Measurements from ENCODE around the gene PDGFRB.

PDGFRB gene

DNA sequence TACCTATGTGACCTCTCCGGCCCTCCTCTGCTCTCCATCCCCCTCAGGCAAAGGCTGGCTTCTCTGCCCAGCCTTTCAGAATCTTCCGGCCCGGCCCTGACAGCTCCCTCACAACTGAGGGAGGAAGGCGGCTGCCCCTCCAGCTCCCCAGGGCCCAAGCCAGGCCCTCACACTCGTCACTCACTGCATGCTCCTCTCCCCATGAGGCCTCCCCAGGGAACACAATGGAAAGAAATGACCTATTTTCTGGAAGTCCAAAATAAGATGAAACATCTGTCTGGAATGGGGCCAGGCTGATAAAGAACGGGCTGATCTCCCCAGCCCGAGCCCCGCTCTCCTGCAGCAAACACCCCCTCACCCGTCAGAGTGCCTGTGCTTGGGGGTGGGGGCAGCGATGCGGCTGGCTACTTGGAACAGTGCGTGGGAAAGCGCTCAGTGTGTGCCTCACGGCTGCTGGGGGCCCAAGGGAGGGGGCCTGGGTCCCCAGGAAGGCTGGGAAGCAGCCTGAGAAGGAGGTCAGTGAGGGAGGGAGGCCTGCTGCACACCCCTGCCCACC lies 11.3 kb downstream of the PDGFRB start:
- no peak for DNase-seq (ENCODE audit: low read depth)

DNA sequence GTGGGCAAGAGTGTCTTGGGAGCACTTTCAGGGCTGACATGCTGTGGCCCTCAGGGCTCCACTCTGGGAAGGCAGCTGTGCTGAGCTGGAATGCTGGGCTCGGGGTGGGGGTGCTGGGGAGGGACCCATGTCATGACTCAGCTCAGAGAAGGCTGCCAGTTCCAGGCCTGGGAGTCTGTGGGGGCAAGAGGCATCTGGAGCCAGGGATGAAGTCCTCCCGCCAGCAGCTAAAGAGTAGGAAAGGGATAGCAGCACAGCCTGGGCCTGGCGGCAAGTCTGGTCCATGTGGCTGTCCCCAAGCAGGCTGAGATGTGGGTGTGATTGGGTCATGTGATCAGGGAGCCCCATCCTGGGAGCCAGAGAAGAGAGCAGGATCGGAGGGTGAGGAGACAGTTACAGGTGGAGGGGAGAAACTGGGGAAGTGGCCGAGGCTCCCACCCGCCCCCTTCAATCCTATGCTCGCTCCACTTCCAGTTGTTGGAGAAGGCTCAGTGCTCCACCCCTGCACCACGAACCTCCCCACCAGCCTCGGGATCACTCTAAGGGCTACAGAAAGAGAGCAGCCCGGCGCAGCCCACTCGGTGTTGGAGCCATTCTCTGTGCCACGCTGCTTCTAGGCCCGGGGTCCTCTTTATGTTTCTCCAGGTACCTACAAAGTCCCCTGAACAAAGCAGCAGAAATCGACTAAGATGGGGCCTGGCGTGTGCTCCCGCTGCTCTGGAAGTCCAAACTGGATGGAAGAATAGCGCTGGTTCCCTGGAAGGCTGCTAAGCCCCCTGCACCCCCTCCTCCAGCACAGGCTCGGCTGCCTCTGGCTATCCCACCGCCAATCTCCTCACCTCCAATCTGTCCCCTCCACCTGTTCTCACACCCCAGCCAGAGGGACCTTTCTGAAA lies 12.0 kb downstream of the PDGFRB start:
- peak; percentile 79 for DNase-seq (ENCODE audit: low read depth)

DNA sequence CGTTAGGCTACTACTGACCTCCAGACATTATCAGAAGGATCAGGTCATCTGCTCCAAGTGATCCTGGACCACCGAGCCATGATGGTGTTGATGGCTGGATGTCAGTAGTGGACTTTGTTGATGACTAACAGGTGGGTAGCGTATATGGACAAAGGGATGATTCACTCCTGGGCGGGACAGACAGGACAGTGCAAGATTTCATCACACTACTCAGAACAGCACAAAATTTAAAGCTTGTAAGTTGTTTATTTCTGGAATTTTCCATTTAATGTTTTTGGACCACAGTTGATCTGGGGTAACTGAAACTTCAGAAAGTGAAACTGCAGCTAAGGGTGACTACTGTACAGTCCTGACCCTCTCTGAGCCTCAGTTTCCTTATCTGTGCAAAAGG lies 12.7 kb downstream of the PDGFRB start:
- no peak for DNase-seq (ENCODE audit: low read depth)

- DNase-seq (ENCODE audit: low read depth), result no peak
Measured at GRCh38 chr5:150142185-150142958, 13.3 kb downstream of the PDGFRB start.

DNA sequence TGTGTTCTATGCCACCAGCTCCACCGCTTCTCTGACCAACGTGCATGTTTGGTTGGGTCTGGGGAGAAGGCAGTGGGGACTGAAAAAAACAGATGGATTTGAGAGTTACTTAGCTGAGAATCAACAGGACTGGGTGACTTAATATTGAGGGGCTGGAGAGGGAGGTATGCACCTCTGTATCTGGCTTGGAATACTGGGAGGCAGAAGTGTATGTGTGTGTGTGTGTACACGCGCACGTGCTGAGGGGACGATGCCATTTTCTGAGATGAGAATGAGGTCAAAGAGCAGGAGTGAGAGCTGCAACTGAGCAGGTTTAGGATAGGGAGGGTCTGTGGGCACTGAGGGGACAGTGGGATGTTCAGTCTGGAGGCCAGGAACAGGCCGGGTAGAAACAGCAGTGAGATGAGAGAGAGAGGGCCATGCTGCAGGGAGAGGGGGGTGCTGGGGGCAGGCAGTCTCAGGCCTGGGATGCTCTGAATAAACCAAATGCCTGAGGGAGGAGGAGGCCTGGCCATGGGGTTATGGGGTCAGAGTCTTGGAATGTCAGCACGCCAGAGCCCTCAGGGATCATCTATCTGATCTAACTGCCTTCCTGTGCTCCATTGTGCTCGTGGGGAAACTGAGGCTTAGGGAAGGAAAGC lies 14.0 kb downstream of the PDGFRB start:
- DNase-seq (ENCODE audit: low read depth), result no peak

DNA sequence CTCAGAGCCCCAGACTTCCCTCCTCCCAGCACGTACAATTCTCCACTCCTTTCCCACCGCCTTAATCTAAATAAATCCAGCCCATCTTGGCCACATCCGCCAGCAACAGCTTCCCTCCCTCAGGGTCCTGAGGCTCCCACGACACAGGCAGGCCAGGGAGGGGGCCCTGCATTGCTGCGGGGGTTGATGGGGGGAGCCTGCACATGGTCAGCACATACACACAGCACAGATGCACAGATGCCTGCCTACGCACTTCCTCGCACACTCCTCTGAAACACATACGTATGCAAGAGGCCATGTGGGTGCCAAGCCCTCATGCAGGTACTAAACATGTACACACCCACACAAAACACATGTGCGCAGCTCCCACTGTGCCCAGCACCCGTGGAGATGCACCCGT lies 14.8 kb downstream of the PDGFRB start:
- no peak for DNase-seq (ENCODE audit: low read depth)

GRCh38 chr5:150139334-150139733 lies 16.3 kb downstream of the PDGFRB start:
- DNase-seq (ENCODE audit: low read depth), result no peak

DNA sequence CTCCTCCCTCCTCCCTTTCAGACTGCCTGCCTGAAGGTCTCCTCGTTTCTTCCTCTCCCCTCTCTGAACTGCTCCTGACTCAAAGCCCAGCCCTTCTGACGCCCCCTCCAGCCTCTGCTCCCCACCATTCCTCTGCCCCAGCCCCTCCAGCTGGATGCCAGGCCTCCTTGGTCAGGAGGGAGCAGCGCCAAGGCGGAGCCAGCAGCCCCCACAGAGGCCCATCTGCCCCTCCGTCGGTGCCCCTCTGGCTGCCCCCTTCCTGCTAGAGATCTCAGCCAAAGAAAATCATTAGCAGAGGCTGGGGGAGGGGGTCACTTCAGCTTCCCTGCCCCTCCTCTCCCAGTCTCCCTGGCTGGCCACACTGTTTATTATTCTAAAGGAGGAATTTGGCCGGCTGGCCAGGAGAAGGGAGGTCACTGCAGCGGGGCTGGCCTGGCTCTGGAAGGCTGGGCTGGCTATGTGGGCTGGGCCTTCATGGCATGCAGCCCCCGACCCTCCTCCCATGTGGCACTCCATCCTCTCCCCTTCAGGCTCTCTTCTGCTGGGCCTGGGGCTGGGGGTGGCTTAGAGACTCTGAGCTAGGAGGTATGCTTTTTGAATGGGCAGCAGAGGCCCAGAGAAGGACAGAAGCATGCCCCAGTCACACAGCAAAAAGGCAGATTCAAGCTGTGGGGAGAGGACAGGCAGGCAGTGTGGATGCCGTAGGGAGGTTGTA lies 16.9 kb downstream of the PDGFRB start:
- DNase-seq (ENCODE audit: low read depth), result no peak

DNA sequence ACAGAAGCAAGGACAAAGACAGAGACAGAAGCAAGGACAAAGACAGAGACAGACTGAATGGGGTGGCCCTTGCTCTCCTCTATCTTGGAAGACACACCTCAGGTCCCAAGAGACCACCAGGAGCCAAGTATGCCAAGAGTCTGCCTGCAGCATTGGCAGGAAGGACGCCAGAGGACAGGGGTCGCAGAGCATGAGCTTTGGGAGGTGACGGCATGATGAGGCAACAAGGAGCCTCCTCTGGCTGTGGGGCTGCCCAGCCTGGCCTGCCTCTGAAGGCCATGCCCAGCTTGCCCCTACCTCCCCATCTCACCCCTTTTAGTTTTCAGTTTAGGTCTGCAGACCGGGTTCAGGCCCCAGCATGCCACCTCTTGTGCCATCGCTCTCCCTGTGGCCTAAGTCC lies 17.6 kb downstream of the PDGFRB start:
- no peak for DNase-seq (ENCODE audit: low read depth)

DNA sequence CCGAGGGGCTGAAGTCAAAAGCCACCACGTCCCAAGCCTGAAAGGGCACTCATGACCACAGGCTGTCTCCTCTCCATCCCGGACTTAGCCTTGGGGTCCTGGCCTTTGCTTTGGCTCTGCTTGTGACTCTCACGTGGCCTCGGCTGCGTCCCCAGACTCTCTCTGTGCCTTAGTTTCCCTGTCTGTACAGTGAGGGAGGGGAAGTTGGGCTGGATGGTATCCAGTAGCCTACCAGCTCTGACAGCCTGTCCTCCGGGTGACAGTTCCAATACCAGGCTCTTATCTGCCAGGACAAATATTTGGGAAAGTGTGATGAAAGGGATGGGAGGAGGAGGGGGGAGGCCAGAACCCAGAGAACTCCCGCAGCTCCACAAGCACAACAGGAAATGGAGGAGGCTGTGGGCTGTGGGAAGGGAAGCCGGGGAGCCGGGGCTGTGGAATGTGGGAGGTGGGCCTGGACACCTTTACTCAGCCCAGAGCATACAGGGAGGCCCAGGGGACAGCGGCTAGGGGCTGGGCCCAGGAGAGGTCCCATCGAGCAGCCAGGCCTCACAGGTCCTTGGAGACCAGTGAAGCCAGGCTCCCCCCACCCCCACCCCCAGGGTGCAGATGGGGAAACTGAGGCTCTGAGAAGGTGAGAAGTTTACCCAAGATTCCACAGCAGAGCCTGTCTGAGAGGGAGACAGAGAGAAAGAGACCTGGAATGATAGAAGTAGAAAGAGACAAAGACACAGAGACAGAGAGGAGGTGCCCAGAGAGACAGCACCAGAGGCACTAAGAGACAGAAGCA lies 18.3 kb downstream of the PDGFRB start:
- no peak for DNase-seq (ENCODE audit: low read depth)

DNA sequence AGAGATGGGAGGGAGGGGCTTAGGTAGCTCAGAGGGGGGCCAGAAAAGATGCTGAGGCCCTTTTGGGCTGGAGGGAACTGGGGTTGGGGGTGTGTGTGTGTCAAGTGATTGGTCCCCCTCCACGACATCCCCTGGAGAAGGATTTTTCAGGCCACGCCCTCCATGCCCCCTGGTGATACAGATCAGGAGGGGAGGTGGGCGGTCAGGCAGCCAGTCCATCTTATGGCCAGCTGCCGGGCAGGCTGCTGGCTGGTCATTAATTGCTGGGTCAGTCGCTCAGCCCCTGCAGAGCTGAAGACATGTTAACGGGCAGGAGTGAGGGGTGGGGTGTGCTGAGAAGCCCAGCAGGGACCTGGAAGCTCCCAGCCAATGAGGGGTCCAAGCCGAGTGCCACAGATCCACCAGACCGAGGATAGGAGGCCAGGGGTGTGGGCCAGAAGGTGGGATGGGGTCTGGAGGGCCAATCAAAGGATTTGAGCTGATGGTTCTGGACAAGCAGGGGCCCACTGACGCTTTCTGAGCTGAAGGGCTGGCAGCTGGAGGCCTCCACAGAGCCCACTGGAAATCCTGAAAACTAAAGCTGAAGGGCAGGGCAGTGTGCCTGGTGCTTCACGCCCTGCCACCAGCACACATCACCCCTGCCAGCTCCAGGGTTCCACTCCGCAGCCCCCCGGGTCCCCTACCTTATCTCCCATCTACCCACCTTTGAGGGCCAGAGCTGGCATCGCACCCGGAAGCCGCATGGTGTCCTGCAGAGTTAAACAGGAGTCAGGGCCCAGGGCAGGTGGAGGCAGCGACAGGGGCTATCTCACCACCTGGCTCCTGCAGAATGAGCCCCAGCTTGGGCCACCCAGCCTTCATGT lies 19.1 kb downstream of the PDGFRB start:
- DNase-seq (ENCODE audit: low read depth), result no peak

- DNase-seq (ENCODE audit: low read depth), result no peak
Measured at GRCh38 chr5:150135557-150136304, 19.9 kb downstream of the PDGFRB start.

GRCh38 chr5:150134198-150134588 lies 21.5 kb downstream of the PDGFRB start:
- no peak for DNase-seq (ENCODE audit: low read depth)

- no peak for DNase-seq (ENCODE audit: low read depth)
Measured at GRCh38 chr5:150133581-150134197, 22.0 kb downstream of the PDGFRB start.

DNA sequence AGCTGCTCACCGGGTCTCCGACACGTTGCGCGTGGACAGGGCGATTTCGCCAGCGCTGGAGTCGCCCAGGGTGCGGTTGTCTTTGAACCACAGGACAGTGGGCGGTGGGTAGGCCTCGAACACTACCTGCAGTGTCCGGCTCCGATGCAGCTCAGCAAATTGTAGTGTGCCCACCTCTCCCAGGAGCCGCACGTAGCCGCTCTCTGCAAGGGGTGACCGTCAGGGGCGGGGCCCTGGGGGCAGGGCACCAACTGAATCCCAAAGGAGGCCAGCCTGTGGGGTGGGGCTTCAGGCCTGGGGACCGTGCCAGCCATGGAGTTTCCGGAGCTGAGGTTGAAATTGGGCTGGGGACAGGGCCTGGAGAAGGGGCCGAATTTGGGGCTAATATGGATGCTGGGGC lies 22.9 kb downstream of the PDGFRB start:
- no peak for DNase-seq (ENCODE audit: low read depth)

GRCh38 chr5:150131978-150132694 lies 23.5 kb downstream of the PDGFRB start:
- DNase-seq (ENCODE audit: low read depth), result no peak

GRCh38 chr5:150131461-150131860 lies 24.2 kb downstream of the PDGFRB start:
- no peak for DNase-seq (ENCODE audit: low read depth)

GRCh38 chr5:150130493-150130922 lies 25.1 kb downstream of the PDGFRB start:
- DNase-seq (ENCODE audit: low read depth), result no peak

Data from HS-27A (cell line).